ENCODE data around the gene OXCT2. TPM values are rescaled to one million over a fixed set of nuclear protein-coding genes. Genes with fewer than 3 reads are reported as not detected.
A peak's percentile ranks its signal among the peaks of the same experiment; 100 is the strongest.

OXCT2 gene
- total RNA-seq, 1 experiment from 2014 or later: 6.4 TPM

GRCh38 chr1:39795651-39796050 is 24.5 kb upstream of the OXCT2 start:
- H3K27me3 ChIP-seq (replicated peaks; ENCODE audit: control insufficient read depth, insufficient read depth, low read length): no peaks in the 10 kb centered on the region
- no TSS peak for BruUV-seq (replicated peaks)
- Mint-ChIP-seq H3K9me3 (ENCODE audit: unreplicated experiment) (no peaks in the 10 kb centered on the region), H3K4me3 (ENCODE audit: unreplicated experiment) (no peak overlapping the region), H3K27ac (ENCODE audit: unreplicated experiment) (no peak overlapping the region), H3K4me1 (ENCODE audit: low read depth, unreplicated experiment) (no peaks in the 10 kb centered on the region), H3K36me3 (ENCODE audit: insufficient read depth, unreplicated experiment) (no peaks in the 10 kb centered on the region), H3K27me3 (ENCODE audit: insufficient read depth, unreplicated experiment) (no peaks in the 10 kb centered on the region)
- intact Hi-C loops (cut with micrococcal nuclease; ENCODE audit: unreplicated experiment): loop anchor here (5.0 kb wide), 1 partner anchor 73 kb away; no protein-coding TSS in a partner anchor
- POLR2A ChIA-PET: no interaction called here
- H3K4me3 ChIP-seq (ENCODE audit: low read depth, low read length): no peak overlapping the region
- H3K9me3 ChIP-seq: no peaks in the 10 kb centered on the region
- DNase-seq: peak; percentile 64 to 70
- CTCF ChIA-PET: no interaction called here
- H3K4me1 ChIP-seq: peaks cover 16% of the 10 kb centered on the region
- TF ChIP-seq, protein P1, sequence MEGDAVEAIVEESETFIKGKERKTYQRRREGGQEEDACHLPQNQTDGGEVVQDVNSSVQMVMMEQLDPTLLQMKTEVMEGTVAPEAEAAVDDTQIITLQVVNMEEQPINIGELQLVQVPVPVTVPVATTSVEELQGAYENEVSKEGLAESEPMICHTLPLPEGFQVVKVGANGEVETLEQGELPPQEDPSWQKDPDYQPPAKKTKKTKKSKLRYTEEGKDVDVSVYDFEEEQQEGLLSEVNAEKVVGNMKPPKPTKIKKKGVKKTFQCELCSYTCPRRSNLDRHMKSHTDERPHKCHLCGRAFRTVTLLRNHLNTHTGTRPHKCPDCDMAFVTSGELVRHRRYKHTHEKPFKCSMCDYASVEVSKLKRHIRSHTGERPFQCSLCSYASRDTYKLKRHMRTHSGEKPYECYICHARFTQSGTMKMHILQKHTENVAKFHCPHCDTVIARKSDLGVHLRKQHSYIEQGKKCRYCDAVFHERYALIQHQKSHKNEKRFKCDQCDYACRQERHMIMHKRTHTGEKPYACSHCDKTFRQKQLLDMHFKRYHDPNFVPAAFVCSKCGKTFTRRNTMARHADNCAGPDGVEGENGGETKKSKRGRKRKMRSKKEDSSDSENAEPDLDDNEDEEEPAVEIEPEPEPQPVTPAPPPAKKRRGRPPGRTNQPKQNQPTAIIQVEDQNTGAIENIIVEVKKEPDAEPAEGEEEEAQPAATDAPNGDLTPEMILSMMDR (IDR thresholded peaks at IDR 0.05; ENCODE audit: insufficient read depth in 1 of 2, low read depth in 1 of 2, low read length in 1 of 2, severe bottlenecking in 1 of 2, unreplicated experiment in 1 of 2): no peak
- no peaks in the 10 kb centered on the region for H3K36me3 ChIP-seq (ENCODE audit: control insufficient read depth, insufficient read depth, low read length)

DNA sequence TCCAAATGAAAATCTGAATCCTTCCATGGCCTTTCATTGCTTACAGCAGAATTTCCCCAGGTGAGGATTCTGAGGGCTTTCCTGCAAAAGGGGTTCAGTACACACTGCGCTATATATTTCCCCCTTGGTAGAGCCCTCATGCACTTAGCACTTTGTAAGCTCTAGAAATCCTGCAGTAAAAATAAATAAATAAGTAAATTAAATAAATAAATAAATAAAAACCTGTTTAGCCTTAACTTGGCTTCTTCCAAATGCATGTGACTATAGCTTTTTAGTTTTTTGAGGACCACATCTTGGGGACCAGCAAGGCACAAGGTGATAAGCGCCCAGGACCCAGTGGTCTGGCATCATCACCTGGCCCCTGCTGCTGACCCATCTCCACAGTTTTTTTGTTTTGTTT is 20.7 kb upstream of the OXCT2 start:
- Mint-ChIP-seq H3K36me3 (ENCODE audit: insufficient read depth, unreplicated experiment) (peaks cover 6% of the 10 kb centered on the region), H3K4me3 (ENCODE audit: unreplicated experiment) (no peak overlapping the region), H3K4me1 (ENCODE audit: low read depth, unreplicated experiment) (no peaks in the 10 kb centered on the region), H3K9me3 (ENCODE audit: unreplicated experiment) (no peaks in the 10 kb centered on the region), H3K27ac (ENCODE audit: unreplicated experiment) (no peak overlapping the region), H3K27me3 (ENCODE audit: insufficient read depth, unreplicated experiment) (no peaks in the 10 kb centered on the region)
- intact Hi-C loops (cut with micrococcal nuclease; ENCODE audit: unreplicated experiment): no loop called here
- Histone ChIP-seq H3K9me3 (no peaks in the 10 kb centered on the region), H3K27me3 (replicated peaks; ENCODE audit: control insufficient read depth, insufficient read depth, low read length) (no peaks in the 10 kb centered on the region), H3K4me1 (peaks cover 4% of the 10 kb centered on the region; the same call in 1 of the 2 replicates), H3K36me3 (ENCODE audit: control insufficient read depth, insufficient read depth, low read length) (no peaks in the 10 kb centered on the region), H3K4me3 (ENCODE audit: low read depth, low read length) (no peak overlapping the region)
- POLR2A ChIA-PET: no interaction called here
- no TSS peak for BruUV-seq (replicated peaks)
- CTCF ChIA-PET: no interaction called here
- no peak for DNase-seq
- TF ChIP-seq, protein P1 (IDR thresholded peaks at IDR 0.05; ENCODE audit: insufficient read depth in 1 of 2, low read depth in 1 of 2, low read length in 1 of 2, severe bottlenecking in 1 of 2, unreplicated experiment in 1 of 2): no peak

- Histone ChIP-seq H3K27me3 (replicated peaks; ENCODE audit: control insufficient read depth, insufficient read depth, low read length) (no peaks in the 10 kb centered on the region), H3K36me3 (ENCODE audit: control insufficient read depth, insufficient read depth, low read length) (no peaks in the 10 kb centered on the region), H3K9me3 (no peaks in the 10 kb centered on the region), H3K4me3 (ENCODE audit: low read depth, low read length) (peak overlapping the region; percentile 67), H3K4me1 (no peaks in the 10 kb centered on the region)
- Mint-ChIP-seq H3K4me3 (ENCODE audit: unreplicated experiment) (peak overlapping the region; percentile 86), H3K9me3 (ENCODE audit: unreplicated experiment) (no peaks in the 10 kb centered on the region), H3K36me3 (ENCODE audit: insufficient read depth, unreplicated experiment) (peaks cover 6% of the 10 kb centered on the region), H3K4me1 (ENCODE audit: low read depth, unreplicated experiment) (no peaks in the 10 kb centered on the region), H3K27ac (ENCODE audit: unreplicated experiment) (peak overlapping the region; percentile 48), H3K27me3 (ENCODE audit: insufficient read depth, unreplicated experiment) (no peaks in the 10 kb centered on the region)
- no TSS peak for BruUV-seq (replicated peaks)
- ChIA-PET POLR2A (no interaction called here), CTCF (no interaction called here)
- TF ChIP-seq, protein P1 (IDR thresholded peaks at IDR 0.05; ENCODE audit: insufficient read depth in 1 of 2, low read depth in 1 of 2, low read length in 1 of 2, severe bottlenecking in 1 of 2, unreplicated experiment in 1 of 2): no peak
- DNase-seq: no peak
- intact Hi-C loops (cut with micrococcal nuclease; ENCODE audit: unreplicated experiment): no loop called here
Observed at GRCh38 chr1:39789571-39790110, 18.5 kb upstream of the OXCT2 start.
